Measurements from ENCODE around the gene GTF2H1.

GRCh38 chr11:18397921-18398320 lies 75.6 kb downstream of the GTF2H1 start:
- no peak for TF ChIP-seq CTCF (IDR thresholded peaks at IDR 0.05; ENCODE audit: insufficient read depth, low read depth, low read length)
- no peak for TF ChIP-seq EZH2 (IDR thresholded peaks at IDR 0.05; ENCODE audit: insufficient read depth, low read length)

Data from astrocyte (in vitro differentiated cells and primary cell).